ENCODE data around the gene CEP128.

CEP128 gene

GRCh38 chr14:80872645-80873044 lies 68.9 kb downstream of the CEP128 start:
- DNase-seq = no peak

GRCh38 chr14:80868260-80868659 lies 73.3 kb downstream of the CEP128 start:
- DNase-seq = no peak

- no peak for DNase-seq
Measured at GRCh38 chr14:80867798-80868197, 73.7 kb downstream of the CEP128 start.

GRCh38 chr14:80867091-80867490 lies 74.4 kb downstream of the CEP128 start:
- no peak for DNase-seq

GRCh38 chr14:80865565-80865964 lies 76.0 kb downstream of the CEP128 start:
- DNase-seq = no peak

GRCh38 chr14:80862983-80863382 lies 78.6 kb downstream of the CEP128 start:
- DNase-seq = peak; percentile 19

- DNase-seq = no peak
Measured at GRCh38 chr14:80862541-80862940, 79.0 kb downstream of the CEP128 start.

- peak; percentile 81 for DNase-seq
Measured at GRCh38 chr14:80850197-80850814, 91.2 kb downstream of the CEP128 start.

- DNase-seq = no peak
Measured at GRCh38 chr14:80847070-80847469, 94.5 kb downstream of the CEP128 start.

- no peak for DNase-seq
Measured at GRCh38 chr14:80845856-80846255, 95.7 kb downstream of the CEP128 start.

GRCh38 chr14:80844872-80845271 lies 96.7 kb downstream of the CEP128 start:
- DNase-seq = no peak

GRCh38 chr14:80839743-80840142 lies 101.8 kb downstream of the CEP128 start:
- DNase-seq = no peak

GRCh38 chr14:80809663-80810062 lies 131.9 kb downstream of the CEP128 start:
- DNase-seq = no peak

- no peak for DNase-seq
Measured at GRCh38 chr14:80805136-80805535, 136.4 kb downstream of the CEP128 start.

- no peak for DNase-seq
Measured at GRCh38 chr14:80798878-80799277, 142.7 kb downstream of the CEP128 start.

GRCh38 chr14:80798211-80798610 lies 143.3 kb downstream of the CEP128 start:
- no peak for DNase-seq

- no peak for DNase-seq
Measured at GRCh38 chr14:80792771-80793170, 148.8 kb downstream of the CEP128 start.

- no peak for DNase-seq
Measured at GRCh38 chr14:80787876-80788275, 153.7 kb downstream of the CEP128 start.

GRCh38 chr14:80784820-80785219 lies 156.7 kb downstream of the CEP128 start:
- DNase-seq = no peak

- DNase-seq = no peak
Measured at GRCh38 chr14:80781972-80782367, 159.6 kb downstream of the CEP128 start.

GRCh38 chr14:80780500-80780899 lies 161.0 kb downstream of the CEP128 start:
- no peak for DNase-seq

- DNase-seq = no peak
Measured at GRCh38 chr14:80776657-80777056, 164.9 kb downstream of the CEP128 start.

GRCh38 chr14:80776186-80776585 lies 165.4 kb downstream of the CEP128 start:
- DNase-seq = no peak

GRCh38 chr14:80772504-80772903 lies 169.0 kb downstream of the CEP128 start:
- no peak for DNase-seq

GRCh38 chr14:80771201-80771600 lies 170.3 kb downstream of the CEP128 start:
- no peak for DNase-seq
